IMR-90 (cell line): ENCODE data around the gene LRFN2. TPM values are rescaled to one million over a fixed set of nuclear protein-coding genes. Genes with fewer than 3 reads are reported as not detected.

Experiments used
- ATAC-seq: fragments of 200-7000 bp; cut with Tn5 transposase; 2 replicates; pipeline ENCODE4 v1.9.1; 2020; ENCODE audit warnings: low read depth, mild to moderate bottlenecking, moderate library complexity
- BruUV-seq: library from RNA; stranded (reverse); fragments of 400-500 nt; replicated peaks from 2 replicates; lab custom pipeline; 2021; lab: Mats Ljungman, UMichigan
- CTCF ChIA-PET: fragments of 300-600 bp; formaldehyde crosslinking; extraction: SDS; loops from one replicate; lab custom pipeline; 2021; ENCODE audit warnings: antibody characterized with exemption; lab: Yijun Ruan, JAX
- POLR2A ChIA-PET: fragments of 300-600 bp; sonication (Branson Sonifier 250); formaldehyde crosslinking; loops from one replicate; lab custom pipeline; 2022; ENCODE audit warnings: antibody characterized with exemption; ENCODE audit not compliant: unreplicated experiment; lab: Charles Lee
- DNase-seq: peaks from one replicate; pipeline ENCODE4 v3.0.0; 2013
- H2AFZ ChIP-seq: replicated peaks from 2 replicates; pipeline ENCODE3; 2013; ENCODE audit warnings: low read length, mild to moderate bottlenecking; ENCODE audit not compliant: poor library complexity
- H2AK5ac ChIP-seq: 2 replicates; pipeline ENCODE4 v1.6.1; 2013; ENCODE audit warnings: low read depth, low read length, inconsistent platforms
- H2AK9ac ChIP-seq: replicated peaks from 2 replicates; pipeline ENCODE3; 2013; ENCODE audit warnings: mild to moderate bottlenecking, low read depth, low read length, moderate library complexity; ENCODE audit not compliant: poor library complexity
- H2BK120ac ChIP-seq: 2 replicates; pipeline ENCODE4 v1.6.1; 2013; ENCODE audit warnings: low read depth, low read length, inconsistent platforms
- H2BK15ac ChIP-seq: 3 replicates; pipeline ENCODE4 v1.6.1; 2013; ENCODE audit warnings: low read depth, low read length, inconsistent platforms
- H2BK20ac ChIP-seq: 2 replicates; pipeline ENCODE4 v1.6.1; 2013; ENCODE audit warnings: low read depth, mild to moderate bottlenecking, inconsistent platforms, low read length, moderate library complexity
- H2BK5ac ChIP-seq: 2 replicates; pipeline ENCODE4 v1.6.1; 2013; ENCODE audit warnings: mild to moderate bottlenecking, low read depth, low read length, inconsistent platforms; ENCODE audit not compliant: poor library complexity, severe bottlenecking
- H3K14ac ChIP-seq: replicated peaks from 2 replicates; pipeline ENCODE4 v1.6.1; 2013; ENCODE audit warnings: low read depth, low read length, inconsistent platforms
- H3K18ac ChIP-seq: 2 replicates; pipeline ENCODE4 v1.6.1; 2013; ENCODE audit warnings: low read depth, low read length, control low read depth
- H3K23ac ChIP-seq: 2 replicates; pipeline ENCODE4 v1.6.1; 2013; ENCODE audit warnings: low read depth, low read length, inconsistent platforms
- H3K27ac ChIP-seq: 2 replicates; pipeline ENCODE4 v1.5.1; 2013; ENCODE audit warnings: mild to moderate bottlenecking, control low read depth, low read length; ENCODE audit not compliant: insufficient read depth
- H3K27me3 ChIP-seq: 2 replicates; pipeline ENCODE4 v1.6.1; 2013; ENCODE audit warnings: low read length; ENCODE audit not compliant: control insufficient read depth, insufficient read depth
- H3K36me3 ChIP-seq: 2 replicates; pipeline ENCODE4 v1.6.1; 2013; ENCODE audit warnings: low read length, mixed read lengths; ENCODE audit not compliant: control insufficient read depth, insufficient read depth
- H3K4ac ChIP-seq: 2 replicates; pipeline ENCODE4 v1.6.1; 2013; ENCODE audit warnings: low read depth, low read length, inconsistent platforms
- H3K4me1 ChIP-seq: 2 replicates; pipeline ENCODE4 v1.6.1; 2013; ENCODE audit warnings: low read length, mixed read lengths; ENCODE audit not compliant: control insufficient read depth, insufficient read depth
- H3K4me2 ChIP-seq: 2 replicates; pipeline ENCODE4 v1.6.1; 2013; ENCODE audit warnings: low read depth, mild to moderate bottlenecking, control low read depth, low read length, moderate library complexity
- H3K4me3 ChIP-seq: 2 replicates; pipeline ENCODE4 v1.5.1; 2013; ENCODE audit warnings: low read depth, mild to moderate bottlenecking, control low read depth, low read length, moderate library complexity; ENCODE audit not compliant: insufficient read depth
- H3K56ac ChIP-seq: 2 replicates; pipeline ENCODE4 v1.6.1; 2013; ENCODE audit warnings: low read length, inconsistent platforms; ENCODE audit not compliant: insufficient read depth; ENCODE audit errors: extremely low read depth
- H3K79me1 ChIP-seq, 2 experiments: 2 replicates each; pipeline ENCODE4 v1.6.1; 2013; ENCODE audit warnings: low read length in 2 of 2, inconsistent platforms in 1 of 2, low read depth in 1 of 2
- H3K9ac ChIP-seq: 2 replicates; pipeline ENCODE4 v1.6.1; 2013; ENCODE audit warnings: low read depth, low read length, control low read depth
- H3K9me1 ChIP-seq: 2 replicates; pipeline ENCODE4 v1.6.1; 2013; ENCODE audit warnings: low read length, inconsistent platforms; ENCODE audit not compliant: insufficient read depth
- H3K9me3 ChIP-seq: 2 replicates; pipeline ENCODE4 v1.6.1; 2013; ENCODE audit warnings: low read length; ENCODE audit not compliant: control insufficient read depth, insufficient read depth
- H4K20me1 ChIP-seq: 2 replicates; pipeline ENCODE4 v1.6.1; 2013; ENCODE audit warnings: low read length, inconsistent platforms; ENCODE audit not compliant: insufficient read depth
- H4K5ac ChIP-seq: 2 replicates; pipeline ENCODE4 v1.6.1; 2013; ENCODE audit warnings: mild to moderate bottlenecking, low read depth, low read length, control low read depth
- H4K8ac ChIP-seq, 2 experiments: 2 replicates each; pipeline ENCODE4 v1.6.1; 2013; ENCODE audit warnings: low read depth in 2 of 2, low read length in 2 of 2, control low read depth in 1 of 2, inconsistent platforms in 1 of 2
- H4K91ac ChIP-seq: 2 replicates; pipeline ENCODE4 v1.6.1; 2013; ENCODE audit warnings: low read depth, low read length, inconsistent platforms; ENCODE audit not compliant: insufficient read depth
- CHD1 ChIP-seq: IDR thresholded peaks from 2 replicates; pipeline ENCODE4 v1.6.1; 2012; ENCODE audit warnings: low read depth, low read length, improper control_type of control experiment
- FOS ChIP-seq: fragments of 150-350 bp; IDR thresholded peaks from 2 replicates; pipeline ENCODE4 v1.6.1; 2016; ENCODE audit warnings: low read depth, low read length
- MAFK ChIP-seq: IDR thresholded peaks from 2 replicates; pipeline ENCODE4 v1.6.1; 2012; ENCODE audit warnings: low read depth, low read length, improper control_type of control experiment
- MXI1 ChIP-seq: IDR thresholded peaks from 2 replicates; pipeline ENCODE4 v1.6.1; 2012; ENCODE audit warnings: low read depth, mild to moderate bottlenecking, low read length, moderate library complexity, borderline replicate concordance
- NFE2L2 ChIP-seq: fragments of 150-350 bp; IDR thresholded peaks from 2 replicates; pipeline ENCODE4 v1.6.1; 2016; ENCODE audit warnings: low read depth, mild to moderate bottlenecking, low read length
- POLR2A ChIP-seq: IDR thresholded peaks from 2 replicates; pipeline ENCODE4 v1.6.1; 2012; ENCODE audit warnings: mild to moderate bottlenecking, low read depth, low read length
- RCOR1 ChIP-seq: IDR thresholded peaks from 2 replicates; pipeline ENCODE4 v1.6.1; 2012; ENCODE audit warnings: mild to moderate bottlenecking, low read length, improper control_type of control experiment; ENCODE audit not compliant: insufficient replicate concordance
- RFX5 ChIP-seq: IDR thresholded peaks from 2 replicates; pipeline ENCODE4 v1.8.0; 2012; ENCODE audit warnings: low read depth, mild to moderate bottlenecking, low read length, moderate library complexity
- SMC3 ChIP-seq: fragments of 150-350 bp; IDR thresholded peaks from 2 replicates; pipeline ENCODE4 v1.6.1; 2016; ENCODE audit warnings: low read depth, mild to moderate bottlenecking, antibody characterized with exemption, low read length, moderate library complexity
- whole genome bisulfite sequencing, 2 experiments: methylation state at CpG; one replicate each; pipeline versions ENCODE4 v1.1.5 to v1.1.7; 2013; ENCODE audit warnings: missing lambda C conversion rate in 2 of 2; ENCODE audit not compliant: insufficient read length in 1 of 2; ENCODE audit errors: extremely low coverage in 2 of 2; 5-methylcytosine and 5-hydroxymethylcytosine counted together
- dilution Hi-C: fragments of 300-500 bp; cut with HindIII; formaldehyde crosslinking; loops from one replicate; pipeline ENCODE4 v1.14.3; 2018; ENCODE audit warnings: low sequenced_read_pairs; ENCODE audit not compliant: unreplicated experiment
- in situ Hi-C: fragments of 300-500 bp; cut with MboI; formaldehyde crosslinking; loops from 3 replicates; pipeline ENCODE4 v1.14.3; 2019; ENCODE audit warnings: low sequenced_read_pairs, inconsistent platforms, mixed read lengths
- intact Hi-C: fragments of 100-400 bp; cut with micrococcal nuclease; formaldehyde crosslinking; loops from 2 replicates; pipeline ENCODE4 v1.10.0; 2022
- polyA plus RNA-seq, 3 experiments: library from polyadenylated mRNA; depleted of rRNA; stranded (reverse); fragments of >200 nt; gene quantifications; 2 replicates each; pipeline ENCODE4 v1.2.3, GENCODE V29; 2012; ENCODE audit warnings: low replicate concordance in 1 of 3
- total RNA-seq: library from RNA; depleted of rRNA; stranded (reverse); fragments of >200 nt; gene quantifications from 2 replicates; pipeline ENCODE4 v1.2.3, GENCODE V29; 2012
- TF ChIP-seq, protein P1 (sequence below): conservative IDR thresholded peaks from 2 replicates; pipeline ENCODE4 v1.5.1; 2012; ENCODE audit warnings: mild to moderate bottlenecking, low read depth, low read length, improper control_type of control experiment
- TF ChIP-seq, protein P2 (sequence below): fragments of 150-350 bp; IDR thresholded peaks from 2 replicates; pipeline ENCODE4 v1.6.1; 2016; ENCODE audit warnings: low read depth, mild to moderate bottlenecking, low read length, moderate library complexity, borderline replicate concordance

LRFN2 gene
- total and polyA plus RNA-seq, 2 of the 4 experiments (the other 2 are of a cell fraction) = not detected

DNA sequence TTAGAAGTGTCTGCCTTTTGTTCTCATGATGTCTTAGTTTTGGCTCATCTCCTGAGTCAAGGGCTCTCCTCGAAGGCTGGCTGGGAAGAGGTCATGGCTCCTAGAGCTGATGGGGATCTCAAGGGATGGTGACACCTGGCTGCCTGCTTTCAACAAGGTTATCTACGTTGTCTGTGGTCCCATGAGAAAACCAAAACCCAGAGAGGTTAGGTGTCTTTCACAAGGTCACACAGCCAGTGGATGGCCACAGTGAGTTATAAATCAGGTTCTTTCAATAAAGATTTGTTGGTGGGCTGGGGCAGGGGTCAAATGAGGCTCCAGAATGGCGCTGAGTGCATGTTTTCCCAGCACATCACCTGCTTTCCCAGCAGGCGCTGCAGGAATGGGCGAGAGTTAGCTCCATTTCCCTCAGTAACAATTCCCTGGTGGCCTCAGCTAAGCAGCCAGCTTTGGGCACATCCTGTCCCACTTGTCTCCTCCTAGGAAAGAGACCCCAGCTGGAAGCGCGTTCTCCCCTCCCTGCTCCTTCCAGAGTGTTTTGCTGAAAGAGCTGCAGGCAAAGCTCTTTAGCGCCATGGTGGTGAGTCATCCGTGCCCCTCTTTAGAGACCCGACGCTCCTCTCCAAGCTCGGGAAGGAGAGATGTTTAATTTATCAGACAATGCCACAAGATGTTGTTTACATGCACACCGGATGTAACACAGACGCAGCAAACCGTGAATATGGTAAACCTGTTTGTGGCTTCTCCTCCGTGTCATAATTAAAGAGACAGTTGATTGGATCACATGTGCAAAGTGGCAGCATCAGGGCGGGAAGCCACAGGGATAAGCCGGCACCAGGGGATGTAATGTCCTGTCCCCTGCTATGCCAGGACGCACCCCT, 109.7 kb downstream of the LRFN2 start:
- Histone ChIP-seq H3K4me1 (no peaks in the 10 kb centered on the region), H3K9me3 (no peaks in the 10 kb centered on the region), H4K20me1 (no peaks in the 10 kb centered on the region), H4K8ac (no peak overlapping the region), H3K36me3 (no peaks in the 10 kb centered on the region), H2AFZ (no peak overlapping the region), H4K91ac (no peak overlapping the region), H2AK5ac (no peak overlapping the region), H3K56ac (no peak overlapping the region), H4K5ac (no peak overlapping the region), H3K27me3 (no peaks in the 10 kb centered on the region; the same call in 1 of the 2 replicates), H3K9ac (no peak overlapping the region), H3K4me2 (no peak overlapping the region), H3K18ac (no peak overlapping the region), H3K4ac (no peak overlapping the region), H3K23ac (no peak overlapping the region), H3K4me3 (no peak overlapping the region), H3K27ac (no peak overlapping the region), H3K9me1 (no peaks in the 10 kb centered on the region), H2AK9ac (no peak overlapping the region), H2BK120ac (no peak overlapping the region), H3K14ac (no peak overlapping the region), H3K79me1 (no peaks in the 10 kb centered on the region), H2BK15ac (no peak overlapping the region), H2BK20ac (no peak overlapping the region), H2BK5ac (no peak overlapping the region)
- in situ Hi-C loops = no loop called here
- DNase-seq (no peak), ATAC-seq (no peak)
- POLR2A ChIA-PET = no interaction called here
- intact Hi-C loops = no loop called here
- BruUV-seq = no TSS peak
- TF ChIP-seq MAFK (no peak), CHD1 (no peak), RFX5 (no peak), RCOR1 (no peak), NFE2L2 (no peak), POLR2A (no peak), MXI1 (no peak), SMC3 (no peak), FOS (no peak)
- TF ChIP-seq, protein P1, sequence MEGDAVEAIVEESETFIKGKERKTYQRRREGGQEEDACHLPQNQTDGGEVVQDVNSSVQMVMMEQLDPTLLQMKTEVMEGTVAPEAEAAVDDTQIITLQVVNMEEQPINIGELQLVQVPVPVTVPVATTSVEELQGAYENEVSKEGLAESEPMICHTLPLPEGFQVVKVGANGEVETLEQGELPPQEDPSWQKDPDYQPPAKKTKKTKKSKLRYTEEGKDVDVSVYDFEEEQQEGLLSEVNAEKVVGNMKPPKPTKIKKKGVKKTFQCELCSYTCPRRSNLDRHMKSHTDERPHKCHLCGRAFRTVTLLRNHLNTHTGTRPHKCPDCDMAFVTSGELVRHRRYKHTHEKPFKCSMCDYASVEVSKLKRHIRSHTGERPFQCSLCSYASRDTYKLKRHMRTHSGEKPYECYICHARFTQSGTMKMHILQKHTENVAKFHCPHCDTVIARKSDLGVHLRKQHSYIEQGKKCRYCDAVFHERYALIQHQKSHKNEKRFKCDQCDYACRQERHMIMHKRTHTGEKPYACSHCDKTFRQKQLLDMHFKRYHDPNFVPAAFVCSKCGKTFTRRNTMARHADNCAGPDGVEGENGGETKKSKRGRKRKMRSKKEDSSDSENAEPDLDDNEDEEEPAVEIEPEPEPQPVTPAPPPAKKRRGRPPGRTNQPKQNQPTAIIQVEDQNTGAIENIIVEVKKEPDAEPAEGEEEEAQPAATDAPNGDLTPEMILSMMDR = no peak
- TF ChIP-seq, protein P2, sequence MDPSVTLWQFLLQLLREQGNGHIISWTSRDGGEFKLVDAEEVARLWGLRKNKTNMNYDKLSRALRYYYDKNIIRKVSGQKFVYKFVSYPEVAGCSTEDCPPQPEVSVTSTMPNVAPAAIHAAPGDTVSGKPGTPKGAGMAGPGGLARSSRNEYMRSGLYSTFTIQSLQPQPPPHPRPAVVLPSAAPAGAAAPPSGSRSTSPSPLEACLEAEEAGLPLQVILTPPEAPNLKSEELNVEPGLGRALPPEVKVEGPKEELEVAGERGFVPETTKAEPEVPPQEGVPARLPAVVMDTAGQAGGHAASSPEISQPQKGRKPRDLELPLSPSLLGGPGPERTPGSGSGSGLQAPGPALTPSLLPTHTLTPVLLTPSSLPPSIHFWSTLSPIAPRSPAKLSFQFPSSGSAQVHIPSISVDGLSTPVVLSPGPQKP = no peak
- dilution Hi-C loops = no loop called here
- CTCF ChIA-PET = no interaction called here
- 10% methylated on average over 10 of the region's 19 CpGs; no CpG with 5 or more reads in 1 of the 2 experiments for WGBS, 2 experiments
